Measurements from ENCODE around the gene WDR33. TPM values are rescaled to one million over a fixed set of nuclear protein-coding genes. Genes with fewer than 3 reads are reported as not detected.

WDR33 gene
- total and polyA plus RNA-seq, 10 of the 15 experiments (the other 5 are each of a cell fraction or from before 2014, with no cell fraction given): 29.2 to 73.8 (median 45.6) TPM

DNA sequence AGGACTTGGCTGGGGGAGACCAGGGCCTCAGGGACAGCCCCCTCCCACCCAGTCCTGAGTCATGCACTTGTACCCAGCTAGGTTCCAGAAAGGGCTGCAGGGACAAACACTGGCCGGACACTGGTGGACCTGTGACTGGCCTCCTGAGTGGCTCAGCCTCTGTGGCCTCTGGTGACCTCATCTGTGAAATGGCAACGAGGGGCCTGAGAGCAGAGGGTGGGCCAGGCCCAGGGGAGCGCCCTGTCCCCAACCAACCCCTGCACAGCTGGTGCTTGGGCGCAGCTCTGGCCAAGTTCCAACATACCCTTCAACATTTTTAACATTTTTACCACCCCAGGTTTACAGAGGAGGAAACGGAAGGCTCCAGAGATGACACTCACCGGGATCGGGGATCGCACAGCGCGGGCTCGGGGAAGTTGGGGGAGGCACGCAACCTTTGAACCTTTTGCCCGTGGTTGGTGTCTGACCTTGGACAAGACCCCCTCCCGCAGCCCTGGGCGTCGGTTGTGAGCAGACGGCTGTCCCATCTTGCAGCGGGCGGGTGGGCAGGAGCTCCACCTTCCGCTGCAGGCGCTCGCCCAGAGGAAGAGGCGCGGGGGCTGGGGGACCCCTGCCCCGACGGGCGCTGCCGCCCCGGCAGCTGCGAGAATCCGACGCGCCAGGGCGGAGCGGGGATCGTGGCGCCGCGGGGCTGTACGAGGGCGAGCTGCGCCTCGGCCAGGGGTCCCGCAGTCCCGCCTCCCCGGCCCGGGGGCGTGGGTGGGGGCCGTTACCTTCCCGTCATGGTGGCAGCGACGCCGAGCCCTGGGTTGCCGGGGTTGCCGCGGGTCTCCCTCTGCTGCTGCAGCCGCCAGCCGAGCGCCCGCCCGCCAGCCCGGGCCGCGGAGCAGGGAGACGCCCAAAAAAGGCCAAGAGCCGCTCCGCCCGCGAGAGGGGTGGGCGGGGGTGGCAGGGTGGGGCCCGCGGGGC, 136.4 kb downstream of the WDR33 start:
- H3K79me2 ChIP-seq (ENCODE audit: control insufficient read depth, insufficient read depth, low read length): no peaks in the 10 kb centered on the region
- no peaks in the 10 kb centered on the region for H3K36me3 ChIP-seq (ENCODE audit: control insufficient read depth in 2 of 2, insufficient read depth in 2 of 2, low read length in 1 of 2)
- no peak overlapping the region for H3K9ac ChIP-seq (ENCODE audit: control insufficient read depth, insufficient read depth, low read length)
- H3K4me3 ChIP-seq: no peak overlapping the region
- 4% methylated on average over 61 of the region's 72 CpGs for WGBS (ENCODE audit: insufficient coverage, insufficient replicate concordance, low lambda C conversion rate, missing lambda C conversion rate)
- TF ChIP-seq TCF7 (IDR thresholded peaks at IDR 0.05; ENCODE audit: borderline replicate concordance) (no peak), CREB1 (IDR thresholded peaks at IDR 0.05; ENCODE audit: low read depth) (no peak), BMI1 (IDR thresholded peaks at IDR 0.05; ENCODE audit: borderline replicate concordance) (no peak), SRF (IDR thresholded peaks at IDR 0.05; ENCODE audit: low read depth in 2 of 2, low read length in 2 of 2) (0 out of 4 replicates have a peak, but pooled peaks of 1 of the 2 experiments have one; percentile 47), NFYB (IDR thresholded peaks at IDR 0.05; ENCODE audit: insufficient read depth, low read depth, low read length) (no peak), CHD2 (IDR thresholded peaks at IDR 0.05; ENCODE audit: borderline replicate concordance, low read depth, low read length) (no peak), ZNF622 (IDR thresholded peaks at IDR 0.05) (no peak), NFIC (IDR thresholded peaks at IDR 0.05; ENCODE audit: low read depth, low read length) (no peak), ZNF24 (IDR thresholded peaks at IDR 0.05) (no peak), MXI1 (IDR thresholded peaks at IDR 0.05; ENCODE audit: low read depth, low read length) (no peak), SUZ12 (IDR thresholded peaks at IDR 0.05; ENCODE audit: unreplicated experiment) (peak; percentile 63)
- FAIRE-seq: no peak
- BruUV-seq (replicated peaks): no TSS peak
- DNase-seq (ENCODE audit: low read depth, low spot score): no peak
- H2AFZ ChIP-seq (ENCODE audit: control insufficient read depth, low read depth, low read length): no peak overlapping the region; the same call in 1 of the 2 replicates
- no peak overlapping the region for H3K27ac ChIP-seq (ENCODE audit: control insufficient read depth, insufficient read depth)
- CTCF ChIA-PET: no interaction called here
- POLR2A ChIA-PET: no interaction called here
- in situ Hi-C loops (cut with MboI) (no loop called here), intact Hi-C loops (cut with micrococcal nuclease; ENCODE audit: unreplicated experiment) (no loop called here)
- H3K9me3 ChIP-seq (replicated peaks; ENCODE audit: control insufficient read depth, insufficient read depth, low read length): no peaks in the 10 kb centered on the region
- H3K4me1 ChIP-seq (ENCODE audit: control insufficient read depth, insufficient read depth, low read length): no peaks in the 10 kb centered on the region
- H3K4me2 ChIP-seq (ENCODE audit: control insufficient read depth, insufficient read depth): peak overlapping the region; percentile 18; the same call in 1 of the 2 replicates
- RAD21 ChIA-PET (ENCODE audit: unreplicated experiment): no interaction called here
- 0 out of 2 replicates have a peak, but pooled peaks cover 3% of the 10 kb centered on the region for H4K20me1 ChIP-seq (ENCODE audit: control insufficient read depth, insufficient read depth)
- H3K27me3 ChIP-seq (replicated peaks in 1 of 2; ENCODE audit: control insufficient read depth in 2 of 2, insufficient read depth in 2 of 2, low read length in 1 of 2): peaks cover 9 to 17% of the 10 kb centered on the region in 2 experiments
- SMC1A ChIA-PET (ENCODE audit: uncharacterized antibody, unreplicated experiment): interaction anchor here (0.6 kb wide), 1 partner anchor 430 kb away, joined by 3 read pairs; no protein-coding TSS in a partner anchor
- ATAC-seq: peak; percentile 23
